Measurements from ENCODE around the gene C22orf39.

DNA sequence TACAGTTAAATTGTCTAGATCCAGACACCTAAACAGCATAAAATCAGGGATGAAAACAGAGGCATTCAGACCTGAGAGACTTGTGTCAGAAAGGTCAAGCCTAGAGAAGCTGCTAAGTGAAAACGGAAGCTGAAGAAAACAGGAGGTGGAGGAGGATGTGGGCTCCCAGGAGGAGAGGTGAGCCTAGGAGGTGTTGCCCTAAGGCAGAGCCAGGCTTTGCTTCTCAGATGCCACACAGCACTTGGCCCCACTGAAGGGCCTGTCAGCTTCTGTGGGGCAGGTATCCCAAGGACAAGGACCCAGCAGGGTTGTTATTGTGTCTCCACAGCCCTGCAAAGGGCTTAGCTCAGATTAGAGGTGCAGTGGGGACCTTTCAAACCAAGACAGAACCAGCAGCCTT is 17.0 kb upstream of the C22orf39 start:
- TF ChIP-seq CTCF (IDR thresholded peaks at IDR 0.05 in 4 of 5, conservative IDR thresholded peaks at IDR 0.05 in 1 of 5) (no peak), POLR2A (IDR thresholded peaks at IDR 0.05) (no peak)
